Gastroesophageal sphincter (tissue), 4 donors: ENCODE results near the gene ENKD1. TPM values are rescaled to one million over a fixed set of nuclear protein-coding genes. Genes with fewer than 3 reads are reported as not detected.

Source experiments
- ATAC-seq: fragments of 150-250 bp; one replicate; pipeline ENCODE4 v1.9.1; 2016; ENCODE audit warnings: mild to moderate bottlenecking, moderate library complexity
- H3K27ac ChIP-seq, 4 donors: fragments of 200-600 bp; sonication (generic) in 3 of 4; 1 replicate in 3 of 4; 2 replicates in 1 of 4; pipeline ENCODE4 v1.5.1; 2016 to 2019
- H3K27me3 ChIP-seq: fragments of 200-600 bp; sonication (generic); one replicate; pipeline ENCODE4 v1.5.1; 2019
- H3K36me3 ChIP-seq, 2 donors: fragments of 200-600 bp; sonication (generic); one replicate each; pipeline ENCODE4 v1.5.1; 2019; ENCODE audit warnings: control low read depth in 1 of 2
- H3K4me1 ChIP-seq, 3 donors: fragments of 200-600 bp; sonication (generic); 1 replicate in 2 of 3; 2 replicates in 1 of 3; pipeline ENCODE4 v1.5.1; 2016 to 2019; ENCODE audit warnings: control low read depth in 2 of 3
- H3K4me3 ChIP-seq, 2 donors: fragments of 200-600 bp; sonication (generic); one replicate each; pipeline ENCODE4 v1.5.1; 2019; ENCODE audit warnings: mild to moderate bottlenecking in 1 of 2, moderate library complexity in 1 of 2
- H3K9me3 ChIP-seq, 3 donors: fragments of 200-600 bp; sonication (generic); one replicate each; pipeline ENCODE4 v1.5.1; 2017 to 2019; ENCODE audit warnings: control low read depth in 2 of 3
- CTCF ChIP-seq, 4 experiments: fragments of 200-600 bp in 2 of 4; fragments of 450-650 bp in 2 of 4; sonication (generic) in 1 of 4; IDR thresholded peaks; one replicate each; pipeline ENCODE4 v1.5.1; 2017 to 2019; ENCODE audit warnings: antibody characterized with exemption in 4 of 4, mild to moderate bottlenecking in 2 of 4, moderate library complexity in 2 of 4
- EP300 ChIP-seq: sonication (generic); formaldehyde crosslinking; IDR thresholded peaks from one replicate; pipeline ENCODE4 v1.6.1; 2017; ENCODE audit warnings: antibody characterized with exemption, mild to moderate bottlenecking
- POLR2A ChIP-seq, 2 donors: fragments of 450-650 bp; IDR thresholded peaks; one replicate each; pipeline ENCODE4 v1.6.1; 2017; ENCODE audit warnings: antibody characterized with exemption in 2 of 2, mild to moderate bottlenecking in 2 of 2, moderate library complexity in 1 of 2
- POLR2AphosphoS5 ChIP-seq: sonication (generic); formaldehyde crosslinking; IDR thresholded peaks from one replicate; pipeline ENCODE4 v1.6.1; 2017; ENCODE audit warnings: antibody characterized with exemption
- WGBS, 2 donors: methylation state at CpG; one replicate each; pipeline ENCODE4 v1.1.5; 2018; ENCODE audit warnings: low coverage in 1 of 2; 5-methylcytosine and 5-hydroxymethylcytosine counted together
- total RNA-seq, 4 donors: library from RNA; depleted of rRNA; stranded (reverse); fragments of >200 nt; gene quantifications; one replicate each; pipeline ENCODE4 v1.1.0, GENCODE V29; 2016

ENKD1 gene
- total RNA-seq, 4 donors from 2014 or later, result 23.0 to 33.2 (median 28.9) TPM

- ATAC-seq, result peak; percentile 9
Measured at GRCh38 chr16:67652578-67653127, 13.9 kb downstream of the ENKD1 start.

DNA sequence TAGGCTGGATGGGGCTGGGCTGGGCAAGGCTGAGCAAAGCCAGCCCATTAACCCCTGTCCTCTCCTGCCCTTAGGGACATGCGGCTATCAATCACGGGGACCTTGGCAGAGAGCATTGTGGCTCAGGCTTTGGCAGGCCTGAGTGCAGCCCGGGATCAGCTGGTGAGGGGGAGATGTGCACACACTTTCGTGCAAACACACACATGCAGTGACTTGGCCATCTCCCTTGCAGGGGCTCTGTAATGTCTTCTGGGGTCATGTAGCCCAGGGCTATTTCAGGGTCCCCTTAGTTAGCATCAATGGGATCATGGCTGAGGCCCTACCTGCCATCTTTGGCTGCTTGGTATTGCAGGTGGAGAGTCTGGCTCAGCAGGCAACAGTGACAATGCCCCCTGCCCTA, 14.7 kb downstream of the ENKD1 start:
- no CpG with 5 or more reads among the region's 4 CpGs for WGBS, 2 donors

More at GRCh38 chr16:67652578-67653127, 13.9 kb downstream of the ENKD1 start:
- H3K27ac ChIP-seq, result no peak overlapping the region
- TF ChIP-seq POLR2AphosphoS5, result no peak
- TF ChIP-seq EP300, result no peak
- TF ChIP-seq CTCF (IDR thresholded peaks at IDR 0.05), result no peak
- no peak for TF ChIP-seq POLR2A (IDR thresholded peaks at IDR 0.05)
- WGBS, 2 donors, result no CpG with 5 or more reads among the region's 59 CpGs
- peaks cover 5 to 40% (median 8%) of the 10 kb centered on the region in 3 donors for H3K4me1 ChIP-seq
- H3K4me3 ChIP-seq, result peak overlapping the region in 1 of 2 donors; percentile 48
- peaks cover 0 to 11% of the 10 kb centered on the region in 2 donors for H3K36me3 ChIP-seq
- H3K27me3 ChIP-seq, result peaks cover 81% of the 10 kb centered on the region
- no peaks in the 10 kb centered on the region for H3K9me3 ChIP-seq

DNA sequence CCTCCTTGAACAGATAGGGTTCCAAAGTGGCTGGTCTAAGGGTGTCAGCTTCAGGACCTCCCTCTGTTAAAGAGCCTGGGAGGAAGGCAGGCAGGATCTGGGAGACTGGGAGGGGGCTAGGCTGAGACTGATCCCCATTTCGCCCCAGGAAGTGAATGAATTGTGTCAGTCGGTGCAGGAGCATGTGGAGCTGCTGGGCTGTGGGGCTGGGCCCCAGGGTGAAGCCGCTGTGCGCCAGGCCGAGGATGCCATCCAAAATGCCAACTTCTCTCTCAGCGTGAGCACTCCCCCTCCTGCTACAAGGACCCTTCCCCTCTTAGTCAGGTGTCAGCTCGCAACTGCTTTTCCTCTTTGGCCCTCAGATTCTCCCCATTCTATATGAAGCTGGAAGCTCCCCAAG, 15.5 kb downstream of the ENKD1 start:
- WGBS, 2 donors, result 96 to 100% methylated on average over 1 to 7 of the region's 7 CpGs
- Histone ChIP-seq H3K4me1 (peaks cover 5 to 40% (median 8%) of the 10 kb centered on the region in 3 donors), H3K36me3 (no peaks in the 10 kb centered on the region), H3K9me3 (no peaks in the 10 kb centered on the region), H3K27me3 (peaks cover 97% of the 10 kb centered on the region), H3K4me3 (no peak overlapping the region), H3K27ac (no peak overlapping the region)
- no peak for ATAC-seq
- no peak for TF ChIP-seq POLR2A (IDR thresholded peaks at IDR 0.05)
- TF ChIP-seq POLR2AphosphoS5, result no peak

More for the DNA sequence above, 14.7 kb downstream of the ENKD1 start:
- TF ChIP-seq POLR2A (IDR thresholded peaks at IDR 0.05), result no peak
- TF ChIP-seq POLR2AphosphoS5, result no peak
- TF ChIP-seq CTCF (IDR thresholded peaks at IDR 0.05), result no peak
- TF ChIP-seq EP300, result no peak
- no peak overlapping the region for H3K27ac ChIP-seq
- peaks cover 0 to 3% of the 10 kb centered on the region in 2 donors for H3K36me3 ChIP-seq
- peaks cover 5 to 40% (median 8%) of the 10 kb centered on the region in 3 donors for H3K4me1 ChIP-seq
- H3K9me3 ChIP-seq, result no peaks in the 10 kb centered on the region
- peaks cover 89% of the 10 kb centered on the region for H3K27me3 ChIP-seq
- ATAC-seq, result no peak
- H3K4me3 ChIP-seq, result no peak overlapping the region

- no peak for ATAC-seq
- Histone ChIP-seq H3K9me3 (no peaks in the 10 kb centered on the region), H3K27me3 (peaks cover 100% of the 10 kb centered on the region), H3K4me3 (no peak overlapping the region), H3K36me3 (no peaks in the 10 kb centered on the region), H3K27ac (no peak overlapping the region), H3K4me1 (peaks cover 5 to 43% (median 11%) of the 10 kb centered on the region in 3 donors)
- WGBS, 2 donors, result 45% methylated on average over 4 of the region's 8 CpGs; no CpG with 5 or more reads in 1 of the 2 donors
- TF ChIP-seq EP300, result no peak
- TF ChIP-seq POLR2AphosphoS5, result no peak
- no peak for TF ChIP-seq CTCF (IDR thresholded peaks at IDR 0.05)
- TF ChIP-seq POLR2A (IDR thresholded peaks at IDR 0.05), result no peak
Measured at GRCh38 chr16:67650023-67650422, 16.5 kb downstream of the ENKD1 start.

GRCh38 chr16:67649494-67649931, 17.0 kb downstream of the ENKD1 start:
- H3K4me3 ChIP-seq, result no peak overlapping the region
- no peak for ATAC-seq
- no peaks in the 10 kb centered on the region for H3K9me3 ChIP-seq
- H3K27me3 ChIP-seq, result peaks cover 100% of the 10 kb centered on the region
- TF ChIP-seq POLR2A (IDR thresholded peaks at IDR 0.05) (no peak), CTCF (IDR thresholded peaks at IDR 0.05) (no peak), POLR2AphosphoS5 (no peak), EP300 (no peak)
- H3K36me3 ChIP-seq, result no peaks in the 10 kb centered on the region
- H3K27ac ChIP-seq, result no peak overlapping the region
- H3K4me1 ChIP-seq, result peaks cover 5 to 48% (median 15%) of the 10 kb centered on the region in 3 donors
- 10% methylated on average over 2 of the region's 34 CpGs; no CpG with 5 or more reads in 1 of the 2 donors for WGBS, 2 donors
